Large intestine (tissue), 3 donors: ENCODE data around the gene RNASE11. TPM values are rescaled to one million over a fixed set of nuclear protein-coding genes. Genes with fewer than 3 reads are reported as not detected.
"Not testable (repeated sequence)": the region's sequence is repeated elsewhere in the genome, so short reads cannot be mapped to it uniquely, and the experiment has no call there.

ENCODE experiments used
- DNase-seq, 2 donors: peaks; one replicate each; pipeline versions ENCODE4 v3.0.0 to v3.0.0-alpha.2; 2013
- H3K27ac ChIP-seq: one replicate; pipeline ENCODE4 v1.5.1; 2013; ENCODE audit warnings: low read length
- H3K27me3 ChIP-seq: 2 replicates; pipeline ENCODE4 v1.6.1; 2013; ENCODE audit warnings: low read length; ENCODE audit not compliant: control insufficient read depth, insufficient read depth
- H3K36me3 ChIP-seq: 2 replicates; pipeline ENCODE4 v1.6.1; 2013; ENCODE audit warnings: low read length; ENCODE audit not compliant: control insufficient read depth, insufficient read depth
- H3K4me1 ChIP-seq: one replicate; pipeline ENCODE4 v1.6.1; 2013; ENCODE audit warnings: low read length; ENCODE audit not compliant: control insufficient read depth, insufficient read depth
- H3K4me3 ChIP-seq: one replicate; pipeline ENCODE4 v1.5.1; 2013; ENCODE audit warnings: low read length
- H3K9me3 ChIP-seq: one replicate; pipeline ENCODE4 v1.6.1; 2013; ENCODE audit warnings: mild to moderate bottlenecking, low read depth, low read length, moderate library complexity; ENCODE audit not compliant: control insufficient read depth
- WGBS: methylation state at CpG from one replicate; pipeline ENCODE4 v1.1.5; 2013; ENCODE audit warnings: low lambda C conversion rate; ENCODE audit not compliant: insufficient coverage; 5-methylcytosine and 5-hydroxymethylcytosine counted together
- polyA plus RNA-seq: library from polyadenylated mRNA; unstranded; fragments of 120-200 nt; gene quantifications from one replicate; pipeline ENCODE4 v1.2.1, GENCODE V29; 2013

RNASE11 gene
- polyA plus RNA-seq, 1 donor, result not detected

DNA sequence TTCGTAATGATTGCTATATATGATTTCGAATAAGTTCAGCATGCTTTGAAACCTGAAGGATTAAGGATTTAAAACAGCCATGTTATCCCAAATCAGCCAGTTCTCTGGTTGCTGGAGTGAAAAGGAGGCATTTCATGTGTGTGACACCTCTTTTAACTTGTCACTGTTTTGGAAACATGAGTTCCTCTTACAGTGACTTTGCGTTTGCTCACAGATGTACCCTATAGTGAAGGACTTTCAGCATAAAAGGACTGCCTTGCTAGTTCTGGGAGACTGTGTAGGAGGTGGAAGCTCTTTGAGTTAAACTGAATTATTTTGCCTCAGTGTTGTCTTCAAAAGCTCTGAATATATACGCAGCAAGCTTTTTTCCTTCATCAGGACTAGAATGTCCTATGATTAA is 7.6 kb downstream of the RNASE11 start:
- Histone ChIP-seq H3K4me3 (no peak overlapping the region), H3K27me3 (peaks cover 3% of the 10 kb centered on the region), H3K4me1 (no peaks in the 10 kb centered on the region), H3K9me3 (no peaks in the 10 kb centered on the region), H3K36me3 (no peaks in the 10 kb centered on the region), H3K27ac (no peak overlapping the region)
- 90% methylated on average over 2 of the region's 4 CpGs for WGBS
- no peak for DNase-seq

DNA sequence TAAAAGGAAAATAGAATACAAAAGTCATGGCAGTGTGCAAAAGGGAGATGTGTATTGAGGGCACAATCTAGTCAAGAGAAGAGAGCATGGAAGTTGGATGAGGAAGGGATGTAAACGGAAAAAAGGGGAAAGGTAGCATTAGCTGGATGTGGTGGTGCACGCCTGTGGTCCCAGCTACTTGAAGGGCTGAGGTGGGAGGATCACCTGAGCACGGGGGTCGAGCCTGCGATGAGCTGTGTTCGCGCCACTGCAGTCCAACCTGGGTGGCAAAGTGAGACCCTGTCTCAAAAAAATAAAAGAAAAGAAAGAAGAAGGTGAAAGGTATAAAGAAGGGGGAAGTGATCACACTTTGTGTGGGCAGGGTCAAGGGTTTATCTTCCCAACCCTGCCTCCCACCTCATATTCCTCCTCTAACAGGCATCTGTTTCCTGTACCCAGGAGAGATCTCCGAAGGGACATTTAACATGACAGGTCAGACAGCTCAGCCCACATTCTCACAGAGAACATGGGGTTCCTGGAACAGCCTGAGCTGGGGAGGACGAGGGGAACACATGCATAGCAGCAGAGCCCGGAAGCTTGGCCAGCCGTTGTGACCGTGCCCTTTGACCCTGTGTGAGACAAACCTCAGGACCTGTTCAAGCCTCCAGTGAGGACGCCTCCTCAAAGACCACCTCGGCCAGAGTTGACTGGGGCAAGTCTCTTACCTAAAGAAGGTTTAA is 8.9 kb downstream of the RNASE11 start:
- Histone ChIP-seq H3K9me3 (no peaks in the 10 kb centered on the region), H3K4me1 (no peaks in the 10 kb centered on the region), H3K27me3 (no peaks in the 10 kb centered on the region), H3K27ac (no peak overlapping the region), H3K36me3 (no peaks in the 10 kb centered on the region), H3K4me3 (no peak overlapping the region)
- no peak for DNase-seq
- WGBS, result 80% methylated on average over 1 of the region's 14 CpGs

DNA sequence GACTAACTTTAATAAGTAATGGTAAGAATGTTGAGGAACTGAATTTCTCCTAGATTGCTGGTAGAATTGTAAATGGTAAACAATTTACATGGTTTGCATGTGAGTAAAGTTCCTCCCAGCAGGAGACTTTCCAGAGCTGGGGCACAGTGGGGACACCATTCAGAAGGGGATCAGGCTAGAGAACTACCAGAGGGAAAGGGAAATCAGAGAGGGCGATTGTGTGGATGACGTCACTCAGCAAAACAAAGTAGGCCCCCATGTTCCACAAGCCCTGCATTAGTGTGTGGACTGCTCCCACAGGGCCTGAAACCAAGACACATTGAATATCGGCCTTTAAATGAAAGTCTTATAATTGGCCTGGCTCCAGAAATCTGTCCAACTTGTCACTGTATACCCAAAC is 9.5 kb downstream of the RNASE11 start:
- Histone ChIP-seq H3K27me3 (no peaks in the 10 kb centered on the region), H3K4me1 (no peaks in the 10 kb centered on the region), H3K4me3 (no peak overlapping the region), H3K36me3 (no peaks in the 10 kb centered on the region), H3K9me3 (no peaks in the 10 kb centered on the region), H3K27ac (no peak overlapping the region)
- WGBS, result no CpG with 5 or more reads among the region's 3 CpGs
- DNase-seq, result no peak

DNA sequence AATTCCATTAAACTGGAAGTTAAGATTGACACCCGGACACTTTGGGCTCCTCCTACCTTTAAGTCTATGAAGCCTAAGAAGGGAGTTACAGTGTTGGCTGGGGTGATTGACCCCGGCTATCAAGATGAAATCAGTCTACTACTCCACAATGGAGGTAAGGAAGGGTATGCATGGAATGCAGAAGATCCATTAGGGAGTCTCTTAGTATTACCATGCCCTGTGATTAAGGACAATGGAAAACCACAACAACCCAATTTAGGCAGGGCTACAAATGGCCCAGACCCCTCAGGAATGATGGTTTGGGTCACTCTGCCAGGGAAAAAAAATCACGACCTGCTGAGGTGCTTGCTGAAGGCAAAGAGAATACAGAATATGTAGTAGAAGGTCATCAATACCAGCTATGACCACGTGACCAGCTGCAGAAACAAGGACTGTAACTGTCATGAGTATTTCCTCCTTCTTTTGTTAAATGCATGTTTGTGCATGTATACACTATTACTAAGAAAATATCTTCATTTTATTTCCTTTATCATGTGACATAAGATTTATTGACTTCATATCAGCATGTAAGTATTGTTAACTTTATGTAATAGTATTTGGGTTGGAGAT is 15.3 kb downstream of the RNASE11 start:
- not testable (repeated sequence) for H3K9me3 ChIP-seq, H3K36me3 ChIP-seq, DNase-seq, H3K4me3 ChIP-seq, H3K27ac ChIP-seq, H3K4me1 ChIP-seq, H3K27me3 ChIP-seq
- no CpG with 5 or more reads among the region's 4 CpGs for WGBS

DNA sequence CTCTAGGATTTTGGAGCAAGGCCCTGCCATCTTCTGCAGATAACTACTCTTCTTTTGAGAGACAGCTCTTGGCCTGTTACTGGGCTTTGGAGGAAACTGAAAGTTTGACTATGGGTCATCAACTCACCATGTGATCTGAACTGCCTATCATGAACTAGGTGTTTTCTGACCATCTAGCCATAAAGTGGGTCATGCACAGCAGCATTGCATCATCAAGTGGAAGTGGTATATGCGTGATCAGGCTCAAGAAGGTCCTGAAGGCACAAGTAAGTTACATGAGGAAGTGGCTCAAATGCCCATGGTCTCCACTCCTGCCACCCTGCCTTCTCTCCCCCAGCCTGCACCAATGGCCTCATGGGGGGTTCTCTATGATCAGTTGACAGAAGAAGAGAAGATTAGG is 17.1 kb downstream of the RNASE11 start:
- H3K27me3 ChIP-seq, H3K27ac ChIP-seq, H3K9me3 ChIP-seq, H3K4me1 ChIP-seq, H3K36me3 ChIP-seq, H3K4me3 ChIP-seq: not testable (repeated sequence)
- peak in 1 of 2 donors; percentile 39 for DNase-seq
- no CpG with 5 or more reads among the region's 1 CpG for WGBS

DNA sequence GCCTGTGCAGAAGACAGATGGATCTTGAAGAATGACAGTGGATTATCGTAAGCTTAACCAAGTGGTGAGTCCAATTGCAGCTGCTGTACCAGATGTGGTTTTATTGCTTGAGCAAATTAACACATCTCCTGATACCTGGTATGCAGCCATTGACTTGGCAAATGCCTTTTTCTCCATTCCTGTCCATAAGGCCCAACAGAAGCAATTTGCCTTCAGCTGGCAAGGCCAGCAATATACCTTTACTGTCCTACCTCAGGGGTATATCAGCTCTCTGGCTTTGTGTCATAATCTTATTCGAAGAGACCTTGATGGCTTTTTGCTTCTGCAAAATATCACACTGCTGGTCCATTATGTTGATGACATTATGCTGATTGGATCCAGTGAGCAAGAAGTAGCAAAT is 17.9 kb downstream of the RNASE11 start:
- WGBS, result no CpG with 5 or more reads among the region's 2 CpGs
- not testable (repeated sequence) for DNase-seq

DNA sequence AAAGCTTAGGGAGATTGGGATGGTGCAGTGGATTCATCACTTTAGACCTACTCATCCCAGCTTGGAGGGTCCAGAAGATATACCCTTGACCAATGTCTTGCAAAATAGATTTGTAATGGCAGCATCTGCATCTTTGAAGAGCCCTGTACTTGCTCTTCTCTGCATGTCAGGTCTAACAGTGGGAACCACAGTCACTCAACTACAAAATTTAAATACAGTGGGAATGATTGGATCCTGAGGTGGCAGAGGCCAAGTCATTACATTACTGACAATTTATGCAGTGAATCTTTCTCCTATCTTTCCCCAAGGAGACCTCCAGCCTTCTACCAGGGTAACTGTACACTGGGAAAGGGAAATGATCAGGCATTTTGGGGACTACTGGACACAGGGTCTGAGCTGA is 18.7 kb downstream of the RNASE11 start:
- H3K9me3 ChIP-seq, result no peaks in the 10 kb centered on the region
- no peaks in the 10 kb centered on the region for H3K36me3 ChIP-seq
- H3K4me1 ChIP-seq, result no peaks in the 10 kb centered on the region
- no peaks in the 10 kb centered on the region for H3K27me3 ChIP-seq
- H3K4me3 ChIP-seq, result no peak overlapping the region
- no peak for DNase-seq
- no peak overlapping the region for H3K27ac ChIP-seq

More for the DNA sequence above, 17.9 kb downstream of the RNASE11 start:
- H3K4me3 ChIP-seq, H3K36me3 ChIP-seq, H3K27me3 ChIP-seq, H3K9me3 ChIP-seq, H3K4me1 ChIP-seq, H3K27ac ChIP-seq: not testable (repeated sequence)

DNA sequence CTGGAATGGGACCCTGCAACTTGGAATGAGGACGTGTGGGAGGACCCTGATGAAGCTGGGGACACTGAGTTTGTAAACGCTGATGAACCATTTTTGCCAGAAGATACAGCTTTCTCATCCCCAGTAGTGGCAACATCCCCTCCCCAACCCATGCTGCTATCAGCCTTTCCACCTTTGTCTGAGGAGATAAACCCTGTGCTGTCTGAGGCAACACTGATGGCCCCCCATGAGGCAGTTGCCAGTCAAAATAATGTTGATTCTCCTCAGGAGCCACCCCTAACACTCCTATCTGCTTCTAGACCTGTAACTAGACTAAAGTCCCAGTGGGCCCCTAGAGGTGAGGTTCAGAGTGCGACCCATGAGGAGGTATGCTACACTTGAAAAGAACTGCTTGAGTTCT is 19.4 kb downstream of the RNASE11 start:
- no peak overlapping the region for H3K27ac ChIP-seq
- H3K9me3 ChIP-seq, result no peaks in the 10 kb centered on the region
- no peaks in the 10 kb centered on the region for H3K36me3 ChIP-seq
- DNase-seq, result no peak
- WGBS, result no CpG with 5 or more reads among the region's 3 CpGs
- H3K4me1 ChIP-seq, result no peaks in the 10 kb centered on the region
- no peaks in the 10 kb centered on the region for H3K27me3 ChIP-seq
- no peak overlapping the region for H3K4me3 ChIP-seq

DNA sequence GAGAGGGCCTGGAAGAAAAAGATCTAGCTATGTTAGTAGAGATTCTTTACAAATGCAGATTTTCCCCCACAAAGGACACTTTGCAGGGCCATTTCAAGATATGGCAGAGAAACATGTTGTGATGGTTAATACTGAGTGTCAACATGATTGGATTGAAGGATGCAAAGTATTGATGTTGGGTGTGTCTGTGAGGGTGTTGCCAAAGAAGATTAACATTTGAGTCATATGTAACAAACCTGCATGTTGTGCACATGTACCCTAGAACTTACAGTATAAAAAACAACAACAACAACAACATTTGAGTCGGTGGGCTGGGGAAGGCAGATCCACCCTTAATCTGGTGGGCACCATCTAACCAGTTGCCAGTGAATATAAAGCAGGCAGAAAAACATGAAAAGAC is 20.6 kb downstream of the RNASE11 start:
- not testable (repeated sequence) for H3K4me3 ChIP-seq, H3K36me3 ChIP-seq, H3K27ac ChIP-seq, DNase-seq, H3K9me3 ChIP-seq, H3K4me1 ChIP-seq, H3K27me3 ChIP-seq
- WGBS, result no CpG with 5 or more reads among the region's 1 CpG

DNA sequence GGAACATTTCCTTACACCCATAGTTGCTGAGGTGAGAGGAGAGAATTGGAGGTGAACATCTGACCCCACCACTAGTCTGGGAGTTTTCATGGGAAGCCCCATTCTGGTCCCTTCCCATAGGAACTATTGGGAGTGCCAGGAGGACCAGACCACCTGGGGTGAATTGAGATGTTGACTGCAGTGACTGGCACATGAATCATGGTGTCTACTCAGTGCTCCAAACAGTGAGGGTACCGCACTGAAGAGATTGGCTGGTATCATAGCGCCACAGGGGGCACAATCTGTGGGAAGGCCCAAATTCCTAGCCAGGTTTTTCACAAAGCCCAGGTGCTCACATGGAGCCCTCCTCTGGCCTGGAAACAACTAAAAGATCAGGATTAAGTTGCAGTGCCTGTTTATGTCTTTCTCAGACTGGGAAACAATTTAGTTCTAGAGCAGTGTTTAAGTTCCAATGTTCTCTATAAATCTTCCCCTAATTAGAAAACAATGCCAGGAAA is 23.3 kb downstream of the RNASE11 start:
- no peak for DNase-seq
- no CpG with 5 or more reads among the region's 2 CpGs for WGBS
- H3K4me3 ChIP-seq, result no peak overlapping the region
- H3K4me1 ChIP-seq, result no peaks in the 10 kb centered on the region
- H3K36me3 ChIP-seq, result no peaks in the 10 kb centered on the region
- H3K9me3 ChIP-seq, result no peaks in the 10 kb centered on the region
- H3K27ac ChIP-seq, result no peak overlapping the region
- H3K27me3 ChIP-seq, result no peaks in the 10 kb centered on the region

DNA sequence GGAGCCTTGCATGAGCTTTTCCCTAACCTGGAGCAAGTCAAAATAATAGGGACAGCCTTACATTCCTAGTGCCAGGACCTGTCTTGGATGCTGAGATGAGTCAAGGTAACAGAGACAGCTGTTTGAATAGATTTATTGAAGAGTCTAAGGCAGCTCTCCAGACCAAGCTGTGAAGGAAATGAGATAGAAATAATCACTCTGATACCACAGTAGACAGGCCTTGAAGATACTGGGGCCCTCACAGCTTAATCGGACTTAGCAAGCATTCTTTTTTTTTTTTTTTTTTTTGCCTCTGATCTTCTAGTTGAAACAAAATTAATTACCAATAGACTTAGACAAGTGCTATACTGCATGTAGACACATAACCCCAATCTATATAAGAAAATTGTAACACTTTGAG is 23.8 kb downstream of the RNASE11 start:
- H3K9me3 ChIP-seq, result no peaks in the 10 kb centered on the region
- H3K4me3 ChIP-seq, result no peak overlapping the region
- WGBS, result 89% methylated on average over 1 of the region's 1 CpG
- no peaks in the 10 kb centered on the region for H3K36me3 ChIP-seq
- H3K27ac ChIP-seq, result no peak overlapping the region
- H3K27me3 ChIP-seq, result no peaks in the 10 kb centered on the region
- H3K4me1 ChIP-seq, result no peaks in the 10 kb centered on the region
- no peak for DNase-seq
